ENCODE measurements around the gene JOSD2. TPM values are rescaled to one million over a fixed set of nuclear protein-coding genes. Genes with fewer than 3 reads are reported as not detected.
A peak's percentile ranks its signal among the peaks of the same experiment; 100 is the strongest.

Gene JOSD2
- total and polyA plus RNA-seq, 8 donors, result 16.0 to 52.0 (median 22.5) TPM

- H3K36me3 ChIP-seq, result no peaks in the 10 kb centered on the region
- ATAC-seq (no peak), DNase-seq (peak in 2 of 4 donors; percentile 27)
- TF ChIP-seq CTCF (IDR thresholded peaks at IDR 0.05), result no peak
- H3K4me1 ChIP-seq, result peaks cover 7 to 9% of the 10 kb centered on the region in 2 donors
- H3K4me3 ChIP-seq, result no peak overlapping the region
- peaks cover 0 to 46% of the 10 kb centered on the region in 2 donors for H3K27me3 ChIP-seq
- intact Hi-C loops (cut with DNase I), result no loop called here
- no peaks in the 10 kb centered on the region for H3K9me3 ChIP-seq
- H3K27ac ChIP-seq, result no peak overlapping the region
Measured at GRCh38 chr19:50512999-50513745, 2.2 kb upstream of the JOSD2 start.

- no peaks in the 10 kb centered on the region for H3K9me3 ChIP-seq
- H3K27me3 ChIP-seq, result peaks cover 0 to 40% of the 10 kb centered on the region in 2 donors
- H3K27ac ChIP-seq, result no peak overlapping the region
- ATAC-seq (no peak), DNase-seq (peak in 2 of 4 donors; percentile 44 to 82)
- no peak for TF ChIP-seq CTCF (IDR thresholded peaks at IDR 0.05)
- no peak overlapping the region for H3K4me3 ChIP-seq
- H3K4me1 ChIP-seq, result peaks cover 7 to 9% of the 10 kb centered on the region in 2 donors
- no peaks in the 10 kb centered on the region for H3K36me3 ChIP-seq
- intact Hi-C loops (cut with DNase I), result no loop called here
Measured at GRCh38 chr19:50512112-50512998, 1.4 kb upstream of the JOSD2 start.

- peak overlapping the region; percentile 65 to 69 for H3K4me3 ChIP-seq
- TF ChIP-seq CTCF (IDR thresholded peaks at IDR 0.05), result no peak
- peaks cover 7 to 9% of the 10 kb centered on the region in 2 donors for H3K4me1 ChIP-seq
- peak overlapping the region; percentile 67 to 86 for H3K27ac ChIP-seq
- peaks cover 0 to 8% of the 10 kb centered on the region in 2 donors for H3K36me3 ChIP-seq
- peaks cover 0 to 23% of the 10 kb centered on the region in 2 donors for H3K27me3 ChIP-seq
- DNase-seq, result no peak
- no peak for ATAC-seq
- no peaks in the 10 kb centered on the region for H3K9me3 ChIP-seq
- intact Hi-C loops (cut with DNase I), result no loop called here
Measured at GRCh38 chr19:50510700-50511068, 307 bp downstream of the JOSD2 start.

- Histone ChIP-seq H3K27me3 (peaks cover 0 to 18% of the 10 kb centered on the region in 2 donors), H3K27ac (peak overlapping the region in 1 of 2 donors; percentile 86), H3K9me3 (no peaks in the 10 kb centered on the region), H3K4me1 (peaks cover 7 to 9% of the 10 kb centered on the region in 2 donors), H3K4me3 (peak overlapping the region; percentile 65 to 69), H3K36me3 (peaks cover 0 to 10% of the 10 kb centered on the region in 2 donors)
- intact Hi-C loops (cut with DNase I), result no loop called here
- no peak for TF ChIP-seq CTCF (IDR thresholded peaks at IDR 0.05)
- DNase-seq (peak in 2 of 4 donors; percentile 35 to 79), ATAC-seq (no peak)
Measured at GRCh38 chr19:50510121-50510670, 795 bp downstream of the JOSD2 start.

Data from left lung (tissue), 10 donors.